Keratinocyte (primary cell): ENCODE measurements around the gene CCR7.

Source experiments
- CTCF ChIP-seq, 3 experiments: IDR thresholded peaks in 1 of 3; conservative IDR thresholded peaks in 1 of 3; optimal IDR thresholded peaks in 1 of 3; 2 replicates in 2 of 3; 3 replicates in 1 of 3; pipeline versions ENCODE3 to v1.5.1; 2011; ENCODE audit warnings: low read length in 3 of 3, mild to moderate bottlenecking in 3 of 3, moderate library complexity in 2 of 3, control low read depth in 1 of 3, inconsistent platforms in 1 of 3; ENCODE audit not compliant: insufficient read depth in 2 of 3; ENCODE audit errors: extremely low read depth in 1 of 3
- EZH2 ChIP-seq: IDR thresholded peaks from one replicate; pipeline ENCODE4 v1.6.1; 2012; ENCODE audit warnings: inconsistent platforms, mild to moderate bottlenecking, low read length, moderate library complexity

DNA sequence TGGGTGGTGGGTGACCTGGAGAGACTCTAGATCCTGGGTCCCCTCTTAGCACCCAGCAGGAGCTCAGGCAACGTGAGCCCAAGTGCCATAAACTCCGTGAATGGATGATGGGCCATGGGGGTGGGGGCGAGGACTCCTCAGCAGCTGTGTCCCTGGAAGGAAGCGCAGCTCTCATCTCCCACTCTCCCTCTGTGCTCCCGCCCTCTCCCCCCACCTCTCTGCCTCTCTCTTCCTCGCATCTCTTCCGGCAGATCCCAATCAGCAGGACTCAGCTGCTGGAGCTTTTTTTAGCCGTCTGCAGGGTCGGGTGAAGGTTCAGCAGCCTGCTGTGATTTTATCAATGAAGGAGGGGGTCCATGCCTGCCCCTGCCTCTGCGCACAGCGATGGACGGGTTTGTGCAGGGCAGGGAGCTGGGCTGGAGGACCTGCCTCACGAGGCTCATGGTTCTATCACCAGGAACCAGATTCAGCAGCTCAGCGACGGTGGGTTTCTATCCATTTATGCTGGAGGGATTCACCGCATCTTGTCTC lies 8.3 kb downstream of the CCR7 start:
- TF ChIP-seq CTCF (optimal IDR thresholded peaks at IDR 0.05 in 1 of 3, IDR thresholded peaks at IDR 0.05 in 1 of 3, conservative IDR thresholded peaks at IDR 0.05 in 1 of 3; ENCODE audit: extremely low read depth in 1 of 3, insufficient read depth in 2 of 3, low read length in 3 of 3): no peak
- no peak for TF ChIP-seq EZH2
